OCI-LY7 (cell line): ENCODE measurements around the gene SCTR. TPM values are rescaled to one million over a fixed set of nuclear protein-coding genes. Genes with fewer than 3 reads are reported as not detected.

ENCODE experiments used
- BruUV-seq: library from RNA; stranded (reverse); fragments of 400-500 nt; replicated peaks from 2 replicates; lab custom pipeline; 2021; lab: Mats Ljungman, UMichigan
- CTCF ChIA-PET: fragments of 300-600 bp; sonication (Branson Sonifier 250); formaldehyde crosslinking; loops from one replicate; lab custom pipeline; 2022; ENCODE audit warnings: antibody characterized with exemption; ENCODE audit not compliant: unreplicated experiment; lab: Charles Lee
- POLR2A ChIA-PET: fragments of 300-600 bp; sonication (Branson Sonifier 250); formaldehyde crosslinking; loops from one replicate; lab custom pipeline; 2022; ENCODE audit warnings: antibody characterized with exemption; lab: Charles Lee
- DNase-seq: peaks from one replicate; pipeline ENCODE4 v3.0.0-alpha.2; 2015; ENCODE audit warnings: low spot score
- H2AFZ ChIP-seq: fragments of 200-600 bp; sonication (generic), shearing (Covaris generic); 2 replicates; pipeline ENCODE4 v1.6.1; 2014; ENCODE audit warnings: mild to moderate bottlenecking, antibody characterized with exemption, low read length, moderate library complexity
- H3K27ac ChIP-seq: fragments of 200-600 bp; sonication (generic); 2 replicates; pipeline ENCODE4 v1.5.1; 2014; ENCODE audit warnings: mixed run types, low read depth, mild to moderate bottlenecking, moderate library complexity, low read length, inconsistent platforms; ENCODE audit not compliant: poor library complexity, severe bottlenecking
- H3K36me3 ChIP-seq: fragments of 200-600 bp; sonication (generic); 2 replicates; pipeline ENCODE4 v1.6.1; 2014; ENCODE audit warnings: mild to moderate bottlenecking, antibody characterized with exemption, low read length, moderate library complexity, mixed read lengths; ENCODE audit not compliant: insufficient read depth
- H3K4me1 ChIP-seq: fragments of 200-600 bp; sonication (generic); 2 replicates; pipeline ENCODE4 v1.5.1; 2014; ENCODE audit warnings: mild to moderate bottlenecking, low read length; ENCODE audit not compliant: insufficient read depth, poor library complexity, severe bottlenecking
- H3K4me2 ChIP-seq: fragments of 200-600 bp; sonication (generic); 2 replicates; pipeline ENCODE4 v1.6.1; 2014; ENCODE audit warnings: mild to moderate bottlenecking, low read length
- H3K4me3 ChIP-seq: fragments of 200-600 bp; sonication (generic); 2 replicates; pipeline ENCODE4 v1.5.1; 2014; ENCODE audit warnings: mild to moderate bottlenecking, low read depth, low read length; ENCODE audit not compliant: poor library complexity, severe bottlenecking
- H3K79me2 ChIP-seq: fragments of 200-600 bp; sonication (generic); 2 replicates; pipeline ENCODE4 v1.6.1; 2016; ENCODE audit warnings: low read depth, mild to moderate bottlenecking, low read length, moderate library complexity, mixed read lengths; ENCODE audit not compliant: insufficient read depth
- H3K9me2 ChIP-seq: fragments of 200-600 bp; sonication (generic); 2 replicates; pipeline ENCODE4 v1.6.1; 2016; ENCODE audit warnings: mild to moderate bottlenecking, low read length, mixed read lengths; ENCODE audit not compliant: insufficient read depth
- H3K9me3 ChIP-seq: fragments of 200-600 bp; sonication (generic); 2 replicates; pipeline ENCODE4 v1.6.1; 2014; ENCODE audit warnings: mild to moderate bottlenecking, mixed run types, low read length, mixed read lengths
- H4K20me1 ChIP-seq: fragments of 200-600 bp; sonication (generic); 2 replicates; pipeline ENCODE4 v1.6.1; 2014; ENCODE audit warnings: mild to moderate bottlenecking, antibody characterized with exemption, low read length, moderate library complexity, mixed read lengths; ENCODE audit not compliant: insufficient read depth
- EZH2phosphoT487 ChIP-seq: fragments of 200-600 bp; sonication (generic); IDR thresholded peaks from 2 replicates; pipeline ENCODE4 v1.6.1; 2018; ENCODE audit warnings: low read depth, borderline replicate concordance, mild to moderate bottlenecking, mixed run types, antibody characterized with exemption, low read length, moderate library complexity, mixed read lengths
- intact Hi-C: fragments of 100-400 bp; cut with micrococcal nuclease; formaldehyde crosslinking; loops from one replicate; pipeline ENCODE4 v1.10.0; 2022; ENCODE audit not compliant: unreplicated experiment
- total RNA-seq, 2 experiments: library from RNA; depleted of rRNA in 1 of 2; stranded (reverse); fragments of >200 nt in 1 of 2; shearing (Covaris generic) in 1 of 2; gene quantifications; 2 replicates each; pipeline ENCODE4 v1.2.3, GENCODE V29; 2014 to 2022
- TF ChIP-seq, protein P1 (sequence below): fragments of 200-600 bp; sonication (generic); conservative IDR thresholded peaks from 2 replicates; pipeline ENCODE4 v1.5.1; 2014; ENCODE audit warnings: mild to moderate bottlenecking, antibody characterized with exemption, low read length, moderate library complexity, mixed read lengths

SCTR gene
- total RNA-seq, 2 experiments from 2014 or later: not detected

DNA sequence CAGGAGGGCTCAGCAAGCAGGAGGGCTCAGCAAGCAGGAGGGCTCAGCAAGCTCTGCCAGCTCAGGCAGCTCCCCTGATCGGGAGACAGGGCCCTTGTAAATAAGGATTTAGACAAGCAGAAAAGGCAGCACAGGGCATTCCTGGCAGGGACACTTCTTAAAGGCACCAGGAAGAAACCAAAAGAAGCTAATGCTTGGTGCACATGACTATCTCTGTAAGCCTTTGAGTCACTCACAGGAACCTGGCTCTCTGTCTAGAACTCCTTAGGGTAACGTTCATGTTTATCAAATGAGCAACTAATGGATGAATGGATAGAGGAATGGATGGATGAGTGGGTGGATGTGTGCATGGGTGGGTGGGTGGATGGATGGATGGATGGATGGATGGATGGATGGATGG is 64.2 kb downstream of the SCTR start:
- Histone ChIP-seq H3K36me3 (no peaks in the 10 kb centered on the region), H2AFZ (no peak overlapping the region), H3K4me1 (no peaks in the 10 kb centered on the region), H3K27ac (no peak overlapping the region), H3K9me2 (no peaks in the 10 kb centered on the region), H3K4me2 (no peak overlapping the region), H4K20me1 (no peaks in the 10 kb centered on the region), H3K9me3 (no peaks in the 10 kb centered on the region), H3K79me2 (no peaks in the 10 kb centered on the region), H3K4me3 (no peak overlapping the region)
- DNase-seq: no peak
- POLR2A ChIA-PET: interaction anchor here (1.0 kb wide), 1 partner anchor 9 kb away, joined by 5 read pairs; no protein-coding TSS in a partner anchor
- CTCF ChIA-PET: interaction anchor here (0.6 kb wide), 1 partner anchor 14 kb away, joined by 6 read pairs; no protein-coding TSS in a partner anchor
- intact Hi-C loops: no loop called here
- no TSS peak for BruUV-seq
- no peak for TF ChIP-seq EZH2phosphoT487
- TF ChIP-seq, protein P1, sequence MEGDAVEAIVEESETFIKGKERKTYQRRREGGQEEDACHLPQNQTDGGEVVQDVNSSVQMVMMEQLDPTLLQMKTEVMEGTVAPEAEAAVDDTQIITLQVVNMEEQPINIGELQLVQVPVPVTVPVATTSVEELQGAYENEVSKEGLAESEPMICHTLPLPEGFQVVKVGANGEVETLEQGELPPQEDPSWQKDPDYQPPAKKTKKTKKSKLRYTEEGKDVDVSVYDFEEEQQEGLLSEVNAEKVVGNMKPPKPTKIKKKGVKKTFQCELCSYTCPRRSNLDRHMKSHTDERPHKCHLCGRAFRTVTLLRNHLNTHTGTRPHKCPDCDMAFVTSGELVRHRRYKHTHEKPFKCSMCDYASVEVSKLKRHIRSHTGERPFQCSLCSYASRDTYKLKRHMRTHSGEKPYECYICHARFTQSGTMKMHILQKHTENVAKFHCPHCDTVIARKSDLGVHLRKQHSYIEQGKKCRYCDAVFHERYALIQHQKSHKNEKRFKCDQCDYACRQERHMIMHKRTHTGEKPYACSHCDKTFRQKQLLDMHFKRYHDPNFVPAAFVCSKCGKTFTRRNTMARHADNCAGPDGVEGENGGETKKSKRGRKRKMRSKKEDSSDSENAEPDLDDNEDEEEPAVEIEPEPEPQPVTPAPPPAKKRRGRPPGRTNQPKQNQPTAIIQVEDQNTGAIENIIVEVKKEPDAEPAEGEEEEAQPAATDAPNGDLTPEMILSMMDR: no peak

DNA sequence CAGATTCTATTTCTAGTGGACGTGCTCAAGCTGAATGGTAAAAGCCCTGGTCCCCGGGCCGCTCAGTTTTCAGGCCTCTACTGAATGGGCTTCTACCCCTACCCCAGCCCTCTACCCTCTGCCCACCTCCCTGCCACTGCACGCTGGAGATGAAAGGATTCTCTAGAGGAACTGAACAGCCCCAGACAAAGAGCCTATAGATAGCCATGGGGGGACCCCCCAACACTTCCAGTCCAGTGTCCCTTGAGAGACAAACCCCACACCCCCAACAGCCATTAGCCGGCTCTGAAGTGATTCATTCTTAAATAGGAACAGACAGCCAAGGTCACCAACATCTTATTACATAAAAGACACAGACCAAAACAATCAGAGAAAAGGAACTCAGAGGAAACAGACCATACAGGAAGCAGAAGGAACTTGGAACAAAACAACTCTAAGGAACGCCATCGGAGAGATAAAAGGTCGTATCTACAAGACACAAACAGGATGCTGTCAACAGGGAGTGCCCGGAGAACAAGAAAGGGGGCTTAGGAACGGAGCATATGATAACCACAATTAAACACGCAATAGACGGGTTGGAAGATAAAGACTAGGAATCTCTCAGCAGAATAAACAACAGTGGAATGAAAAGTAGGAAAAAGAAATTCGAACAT is 69.1 kb downstream of the SCTR start:
- intact Hi-C loops: no loop called here
- Histone ChIP-seq H4K20me1 (no peaks in the 10 kb centered on the region), H3K36me3 (no peaks in the 10 kb centered on the region), H3K79me2 (no peaks in the 10 kb centered on the region), H3K4me1 (no peaks in the 10 kb centered on the region), H2AFZ (no peak overlapping the region), H3K27ac (no peak overlapping the region), H3K4me2 (no peak overlapping the region), H3K9me3 (no peaks in the 10 kb centered on the region), H3K9me2 (no peaks in the 10 kb centered on the region), H3K4me3 (no peak overlapping the region)
- ChIA-PET CTCF (no interaction called here), POLR2A (interaction anchor here (1.0 kb wide), 1 partner anchor 10 kb away, joined by 3 read pairs; no protein-coding TSS in a partner anchor)
- DNase-seq: no peak
- TF ChIP-seq EZH2phosphoT487: no peak
- BruUV-seq: no TSS peak

DNA sequence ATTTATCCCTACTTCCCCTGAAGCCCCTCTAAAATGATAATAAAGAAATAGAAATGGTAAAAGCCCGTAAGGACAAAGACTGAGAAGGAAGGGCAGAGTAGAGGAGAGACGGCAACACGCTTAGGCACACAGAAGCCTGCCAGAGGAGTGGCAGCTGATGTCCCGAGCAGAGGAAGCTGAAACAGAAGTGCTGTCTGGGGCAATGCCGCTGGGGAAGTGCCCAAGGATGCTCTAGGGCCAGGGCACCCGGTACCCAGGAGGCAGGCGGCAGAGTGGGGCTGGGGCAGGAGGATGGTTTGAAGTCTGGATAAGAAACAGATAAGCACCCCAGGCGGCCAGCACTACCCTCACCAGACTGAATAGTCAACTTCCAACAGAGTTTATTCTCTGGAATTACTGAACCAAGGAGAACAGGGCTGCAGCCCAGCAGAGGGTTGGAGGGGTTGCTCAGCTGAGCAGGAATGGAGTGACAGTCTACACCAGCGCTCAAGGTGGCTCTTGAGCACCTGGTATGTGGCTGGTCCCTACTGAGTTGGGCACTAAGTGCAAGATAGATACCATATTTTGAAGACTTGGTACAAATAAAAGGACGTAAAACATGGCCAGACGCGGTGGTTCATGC is 70.2 kb downstream of the SCTR start:
- H2AFZ ChIP-seq: no peak overlapping the region
- intact Hi-C loops: no loop called here
- H3K4me2 ChIP-seq: no peak overlapping the region
- ChIA-PET CTCF (interaction anchor here (1.1 kb wide), 1 partner anchor 12 kb away, joined by 3 read pairs; no protein-coding TSS in a partner anchor), POLR2A (interaction anchor here (0.6 to 1.9 kb wide), 3 partner anchors 12 to 941 kb away, joined by 3 to 4 read pairs (median 3); no protein-coding TSS in a partner anchor)
- H3K79me2 ChIP-seq: no peaks in the 10 kb centered on the region
- H3K9me3 ChIP-seq: no peaks in the 10 kb centered on the region
- no peaks in the 10 kb centered on the region for H3K9me2 ChIP-seq
- TF ChIP-seq EZH2phosphoT487: no peak
- TF ChIP-seq, protein P1: no peak
- H4K20me1 ChIP-seq: no peaks in the 10 kb centered on the region
- no peaks in the 10 kb centered on the region for H3K36me3 ChIP-seq
- BruUV-seq: no TSS peak
- no peak overlapping the region for H3K27ac ChIP-seq
- no peak for DNase-seq
- peaks cover 5% of the 10 kb centered on the region for H3K4me1 ChIP-seq
- no peak overlapping the region for H3K4me3 ChIP-seq
